Natural killer cell (primary cell): Measurements from ENCODE around the gene HOXA5. TPM values are rescaled to one million over a fixed set of nuclear protein-coding genes. Genes with fewer than 3 reads are reported as not detected.

Source experiments
- ATAC-seq, 3 donors: fragments of 150-1000 bp in 2 of 3; fragments of 200-7000 bp in 1 of 3; cut with Tn5 transposase; 1 replicate in 1 of 3; 2 replicates in 2 of 3; pipeline ENCODE4 v1.10.0; 2021; ENCODE audit warnings: mild to moderate bottlenecking in 2 of 3, moderate library complexity in 2 of 3
- DNase-seq, 2 donors: peaks; one replicate each; pipeline versions ENCODE4 v3.0.0 to v3.0.0-alpha.2; 2013 to 2021; ENCODE audit warnings: mixed read lengths in 1 of 2
- H3K27ac ChIP-seq: one replicate; pipeline ENCODE4 v1.5.1; 2013; ENCODE audit warnings: mild to moderate bottlenecking, low read length
- H3K27me3 ChIP-seq: one replicate; pipeline ENCODE4 v1.6.1; 2013; ENCODE audit warnings: low read length; ENCODE audit not compliant: control insufficient read depth, insufficient read depth
- H3K36me3 ChIP-seq: one replicate; pipeline ENCODE4 v1.6.1; 2013; ENCODE audit warnings: low read length; ENCODE audit not compliant: control insufficient read depth, insufficient read depth
- H3K4me1 ChIP-seq: one replicate; pipeline ENCODE4 v1.6.1; 2013; ENCODE audit warnings: low read length; ENCODE audit not compliant: control insufficient read depth, insufficient read depth
- H3K4me3 ChIP-seq: one replicate; pipeline ENCODE4 v1.5.1; 2013; ENCODE audit warnings: low read length
- H3K9me3 ChIP-seq: one replicate; pipeline ENCODE4 v1.6.1; 2013; ENCODE audit warnings: low read length; ENCODE audit not compliant: control insufficient read depth, insufficient read depth
- H3K27ac Mint-ChIP-seq, 2 donors: one replicate each; pipeline ENCODE4 v1.8.0; 2022; ENCODE audit warnings: mild to moderate bottlenecking in 2 of 2, mixed read lengths in 2 of 2, moderate library complexity in 1 of 2
- H3K27me3 Mint-ChIP-seq, 2 donors: one replicate each; pipeline ENCODE4 v1.8.0; 2022; ENCODE audit warnings: low read depth in 2 of 2, mixed read lengths in 2 of 2
- H3K36me3 Mint-ChIP-seq: one replicate; pipeline ENCODE4 v1.8.0; 2022; ENCODE audit warnings: mixed read lengths
- H3K4me1 Mint-ChIP-seq, 2 donors: one replicate each; pipeline ENCODE4 v1.8.0; 2022; ENCODE audit warnings: mixed read lengths in 2 of 2
- H3K4me3 Mint-ChIP-seq: one replicate; pipeline ENCODE4 v1.8.0; 2022; ENCODE audit warnings: mild to moderate bottlenecking, moderate library complexity, mixed read lengths
- H3K9me3 Mint-ChIP-seq, 2 donors: one replicate each; pipeline ENCODE4 v1.8.0; 2022; ENCODE audit warnings: mixed read lengths in 2 of 2
- WGBS: methylation state at CpG from one replicate; pipeline ENCODE4 v1.1.7; 2013; ENCODE audit warnings: missing lambda C conversion rate; ENCODE audit not compliant: insufficient coverage; 5-methylcytosine and 5-hydroxymethylcytosine counted together
- intact Hi-C: fragments of 100-400 bp; cut with micrococcal nuclease; formaldehyde crosslinking; loops from one replicate; pipeline ENCODE4 v1.14.2; 2022
- total RNA-seq, 4 donors: library from RNA; stranded (reverse); fragments of 120-200 nt in 1 of 4; gene quantifications; one replicate each; pipeline versions ENCODE4 v1.2.3 to v1.2.4, GENCODE V29; 2013 to 2022
- TF ChIP-seq, protein P1 (sequence below): fragments of 200-600 bp; IDR thresholded peaks from one replicate; pipeline ENCODE4 v1.8.0; 2022; ENCODE audit warnings: antibody characterized with exemption

Gene HOXA5
- total RNA-seq, 3 donors from 2014 or later (not counting 1 experiment from before 2014, with no cell fraction given): 0.29 to 13.0 (median 0.52) TPM

GRCh38 chr7:27179030-27179429 lies 35.5 kb upstream of the HOXA5 start:
- Histone ChIP-seq H3K4me1 (peaks cover 30% of the 10 kb centered on the region), H3K9me3 (no peaks in the 10 kb centered on the region), H3K36me3 (no peaks in the 10 kb centered on the region), H3K4me3 (no peak overlapping the region), H3K27me3 (peaks cover 70% of the 10 kb centered on the region), H3K27ac (no peak overlapping the region)
- intact Hi-C loops: no loop called here
- H3K4me3 Mint-ChIP-seq: no peak overlapping the region
- DNase-seq (no peak), ATAC-seq (no peak)
- peaks cover 47 to 65% of the 10 kb centered on the region in 2 donors for H3K27me3 Mint-ChIP-seq
- TF ChIP-seq, protein P1, sequence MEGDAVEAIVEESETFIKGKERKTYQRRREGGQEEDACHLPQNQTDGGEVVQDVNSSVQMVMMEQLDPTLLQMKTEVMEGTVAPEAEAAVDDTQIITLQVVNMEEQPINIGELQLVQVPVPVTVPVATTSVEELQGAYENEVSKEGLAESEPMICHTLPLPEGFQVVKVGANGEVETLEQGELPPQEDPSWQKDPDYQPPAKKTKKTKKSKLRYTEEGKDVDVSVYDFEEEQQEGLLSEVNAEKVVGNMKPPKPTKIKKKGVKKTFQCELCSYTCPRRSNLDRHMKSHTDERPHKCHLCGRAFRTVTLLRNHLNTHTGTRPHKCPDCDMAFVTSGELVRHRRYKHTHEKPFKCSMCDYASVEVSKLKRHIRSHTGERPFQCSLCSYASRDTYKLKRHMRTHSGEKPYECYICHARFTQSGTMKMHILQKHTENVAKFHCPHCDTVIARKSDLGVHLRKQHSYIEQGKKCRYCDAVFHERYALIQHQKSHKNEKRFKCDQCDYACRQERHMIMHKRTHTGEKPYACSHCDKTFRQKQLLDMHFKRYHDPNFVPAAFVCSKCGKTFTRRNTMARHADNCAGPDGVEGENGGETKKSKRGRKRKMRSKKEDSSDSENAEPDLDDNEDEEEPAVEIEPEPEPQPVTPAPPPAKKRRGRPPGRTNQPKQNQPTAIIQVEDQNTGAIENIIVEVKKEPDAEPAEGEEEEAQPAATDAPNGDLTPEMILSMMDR: no peak
- H3K27ac Mint-ChIP-seq: no peak overlapping the region
- 86% methylated on average over 14 of the region's 14 CpGs for WGBS
- H3K4me1 Mint-ChIP-seq: peaks cover 7 to 16% of the 10 kb centered on the region in 2 donors
- no peaks in the 10 kb centered on the region for H3K9me3 Mint-ChIP-seq
- peaks cover 7% of the 10 kb centered on the region for H3K36me3 Mint-ChIP-seq

DNA sequence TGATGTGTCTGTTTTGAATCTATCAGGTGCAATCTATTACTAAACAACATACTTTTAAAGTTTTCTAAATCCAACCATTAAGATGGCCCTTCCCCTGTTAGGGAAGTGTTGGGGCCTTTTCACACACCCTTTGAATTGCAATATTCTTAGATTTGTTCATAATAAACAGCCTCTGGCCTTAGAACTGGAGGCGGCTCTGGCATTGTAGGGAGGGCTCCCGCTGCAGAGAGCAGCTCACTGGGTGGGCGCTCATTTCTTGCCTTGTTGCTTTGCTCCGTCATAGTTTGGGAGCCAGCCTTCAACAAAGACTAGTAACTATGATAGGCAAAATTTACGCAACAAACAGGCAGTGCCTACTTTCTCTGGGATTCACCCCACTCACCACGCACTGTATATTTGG lies 34.9 kb upstream of the HOXA5 start:
- 98% methylated on average over 5 of the region's 6 CpGs for WGBS
- Mint-ChIP-seq H3K27ac (no peak overlapping the region), H3K4me3 (no peak overlapping the region), H3K27me3 (peaks cover 47 to 61% of the 10 kb centered on the region in 2 donors), H3K9me3 (no peaks in the 10 kb centered on the region), H3K4me1 (peaks cover 7 to 12% of the 10 kb centered on the region in 2 donors), H3K36me3 (peaks cover 7% of the 10 kb centered on the region)
- Histone ChIP-seq H3K4me3 (no peak overlapping the region), H3K27me3 (peaks cover 64% of the 10 kb centered on the region), H3K9me3 (no peaks in the 10 kb centered on the region), H3K4me1 (peaks cover 24% of the 10 kb centered on the region), H3K36me3 (no peaks in the 10 kb centered on the region), H3K27ac (no peak overlapping the region)
- TF ChIP-seq, protein P1: no peak
- DNase-seq (no peak), ATAC-seq (no peak)
- intact Hi-C loops: no loop called here

DNA sequence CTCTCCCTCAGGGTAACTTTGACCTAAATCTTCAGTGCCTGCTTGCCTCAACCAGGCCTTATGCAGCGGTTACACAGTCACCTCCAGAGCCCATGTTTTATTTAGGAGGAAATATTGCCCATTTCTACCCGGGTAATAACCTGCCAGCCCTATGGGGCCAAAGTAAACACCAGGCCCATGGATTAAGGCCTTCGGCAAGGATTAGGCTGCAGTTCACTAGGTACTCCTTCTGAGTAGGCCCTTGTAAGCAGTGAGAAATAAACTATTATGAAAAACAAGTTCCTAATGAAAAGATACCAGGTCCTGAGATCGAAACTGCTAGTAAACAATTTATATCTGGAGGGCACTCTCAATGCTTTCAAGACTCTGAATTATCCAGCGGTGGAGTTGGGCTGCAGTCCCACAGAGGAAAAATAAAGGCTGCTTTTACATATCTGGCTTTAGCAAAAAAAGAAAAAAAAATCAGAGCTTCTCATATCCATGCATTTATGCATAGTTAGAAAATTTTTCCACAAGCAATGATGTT lies 34.4 kb upstream of the HOXA5 start:
- Histone ChIP-seq H3K27ac (no peak overlapping the region), H3K9me3 (no peaks in the 10 kb centered on the region), H3K4me3 (no peak overlapping the region), H3K4me1 (peaks cover 23% of the 10 kb centered on the region), H3K36me3 (no peaks in the 10 kb centered on the region), H3K27me3 (peaks cover 63% of the 10 kb centered on the region)
- Mint-ChIP-seq H3K36me3 (peaks cover 7% of the 10 kb centered on the region), H3K27ac (no peak overlapping the region), H3K4me3 (no peak overlapping the region), H3K9me3 (no peaks in the 10 kb centered on the region), H3K4me1 (peaks cover 7 to 16% of the 10 kb centered on the region in 2 donors), H3K27me3 (peaks cover 44 to 57% of the 10 kb centered on the region in 2 donors)
- whole genome bisulfite sequencing: 94% methylated on average over 5 of the region's 5 CpGs
- DNase-seq (no peak), ATAC-seq (no peak)
- intact Hi-C loops: no loop called here
- TF ChIP-seq, protein P1: no peak
